RWPE2 (cell line): ENCODE measurements around the gene SH2D1A.
"Not testable (repeated sequence)": the region's sequence is repeated elsewhere in the genome, so short reads cannot be mapped to it uniquely, and the experiment has no call there.

Source experiments
- ATAC-seq: fragments of 200-7000 bp; cut with Tn5 transposase; 3 replicates; pipeline ENCODE4 v1.9.1; 2021; ENCODE audit warnings: low read depth
- DNase-seq: peaks from one replicate; pipeline ENCODE4 v3.0.0-alpha.2; 2020; ENCODE audit warnings: low spot score
- H3K27ac ChIP-seq: fragments of 450-650 bp; 2 replicates; pipeline ENCODE4 v1.5.1; 2017; ENCODE audit warnings: mild to moderate bottlenecking; ENCODE audit not compliant: poor library complexity, severe bottlenecking
- H3K27me3 ChIP-seq: fragments of 250-450 bp; sonication (Bioruptor Pico); 2 replicates; pipeline ENCODE4 v1.5.1; 2021; ENCODE audit warnings: mild to moderate bottlenecking, moderate library complexity; ENCODE audit not compliant: insufficient read depth, poor library complexity, severe bottlenecking
- H3K36me3 ChIP-seq: fragments of 250-450 bp; sonication (Bioruptor Pico); 2 replicates; pipeline ENCODE4 v1.5.1; 2020; ENCODE audit warnings: low read depth, mild to moderate bottlenecking, moderate library complexity
- H3K4me1 ChIP-seq: fragments of 250-450 bp; sonication (Bioruptor Pico); 2 replicates; pipeline ENCODE4 v1.5.1; 2021; ENCODE audit warnings: mild to moderate bottlenecking, moderate library complexity; ENCODE audit not compliant: insufficient read depth, poor library complexity, severe bottlenecking
- H3K4me3 ChIP-seq: fragments of 250-450 bp; sonication (Bioruptor Pico); 2 replicates; pipeline ENCODE4 v1.5.1; 2021; ENCODE audit warnings: mild to moderate bottlenecking, moderate library complexity; ENCODE audit not compliant: severe bottlenecking
- H3K9me3 ChIP-seq: fragments of 250-450 bp; sonication (Bioruptor Pico); 2 replicates; pipeline ENCODE4 v1.5.1; 2021; ENCODE audit warnings: mild to moderate bottlenecking, moderate library complexity; ENCODE audit not compliant: severe bottlenecking
- TF ChIP-seq, protein P1 (sequence below): fragments of 450-650 bp; IDR thresholded peaks from one replicate; pipeline ENCODE4 v1.5.1; 2017; ENCODE audit warnings: mild to moderate bottlenecking, moderate library complexity; ENCODE audit not compliant: poor library complexity, severe bottlenecking

The SH2D1A gene

DNA sequence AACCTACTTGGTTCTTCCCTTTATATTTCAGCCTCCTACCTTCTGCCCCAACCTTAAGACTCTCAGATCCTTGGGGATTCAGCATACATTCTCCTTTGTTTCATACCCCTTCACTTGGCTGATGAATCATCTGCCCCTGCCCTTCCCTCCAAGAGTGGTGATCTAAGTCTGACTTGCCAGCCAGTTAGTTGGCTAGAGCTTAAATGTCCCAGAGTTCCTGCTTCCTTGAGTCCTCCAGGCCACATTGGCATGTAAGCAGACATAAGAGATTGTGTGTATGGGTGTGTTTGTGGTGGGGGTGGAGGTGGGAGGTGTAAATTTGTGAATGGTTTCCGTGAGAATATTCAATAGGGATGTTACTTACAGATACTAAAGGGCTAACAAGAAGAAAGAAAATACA lies 17.6 kb upstream of the SH2D1A start:
- DNase-seq, result no peak
- TF ChIP-seq, protein P1, sequence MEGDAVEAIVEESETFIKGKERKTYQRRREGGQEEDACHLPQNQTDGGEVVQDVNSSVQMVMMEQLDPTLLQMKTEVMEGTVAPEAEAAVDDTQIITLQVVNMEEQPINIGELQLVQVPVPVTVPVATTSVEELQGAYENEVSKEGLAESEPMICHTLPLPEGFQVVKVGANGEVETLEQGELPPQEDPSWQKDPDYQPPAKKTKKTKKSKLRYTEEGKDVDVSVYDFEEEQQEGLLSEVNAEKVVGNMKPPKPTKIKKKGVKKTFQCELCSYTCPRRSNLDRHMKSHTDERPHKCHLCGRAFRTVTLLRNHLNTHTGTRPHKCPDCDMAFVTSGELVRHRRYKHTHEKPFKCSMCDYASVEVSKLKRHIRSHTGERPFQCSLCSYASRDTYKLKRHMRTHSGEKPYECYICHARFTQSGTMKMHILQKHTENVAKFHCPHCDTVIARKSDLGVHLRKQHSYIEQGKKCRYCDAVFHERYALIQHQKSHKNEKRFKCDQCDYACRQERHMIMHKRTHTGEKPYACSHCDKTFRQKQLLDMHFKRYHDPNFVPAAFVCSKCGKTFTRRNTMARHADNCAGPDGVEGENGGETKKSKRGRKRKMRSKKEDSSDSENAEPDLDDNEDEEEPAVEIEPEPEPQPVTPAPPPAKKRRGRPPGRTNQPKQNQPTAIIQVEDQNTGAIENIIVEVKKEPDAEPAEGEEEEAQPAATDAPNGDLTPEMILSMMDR, result no peak
- Histone ChIP-seq H3K27me3 (no peaks in the 10 kb centered on the region), H3K4me3 (no peak overlapping the region), H3K4me1 (no peaks in the 10 kb centered on the region), H3K9me3 (no peaks in the 10 kb centered on the region), H3K27ac (no peak overlapping the region), H3K36me3 (no peaks in the 10 kb centered on the region)
- ATAC-seq, result peak; percentile 45; the same call in 2 of the 3 replicates

DNA sequence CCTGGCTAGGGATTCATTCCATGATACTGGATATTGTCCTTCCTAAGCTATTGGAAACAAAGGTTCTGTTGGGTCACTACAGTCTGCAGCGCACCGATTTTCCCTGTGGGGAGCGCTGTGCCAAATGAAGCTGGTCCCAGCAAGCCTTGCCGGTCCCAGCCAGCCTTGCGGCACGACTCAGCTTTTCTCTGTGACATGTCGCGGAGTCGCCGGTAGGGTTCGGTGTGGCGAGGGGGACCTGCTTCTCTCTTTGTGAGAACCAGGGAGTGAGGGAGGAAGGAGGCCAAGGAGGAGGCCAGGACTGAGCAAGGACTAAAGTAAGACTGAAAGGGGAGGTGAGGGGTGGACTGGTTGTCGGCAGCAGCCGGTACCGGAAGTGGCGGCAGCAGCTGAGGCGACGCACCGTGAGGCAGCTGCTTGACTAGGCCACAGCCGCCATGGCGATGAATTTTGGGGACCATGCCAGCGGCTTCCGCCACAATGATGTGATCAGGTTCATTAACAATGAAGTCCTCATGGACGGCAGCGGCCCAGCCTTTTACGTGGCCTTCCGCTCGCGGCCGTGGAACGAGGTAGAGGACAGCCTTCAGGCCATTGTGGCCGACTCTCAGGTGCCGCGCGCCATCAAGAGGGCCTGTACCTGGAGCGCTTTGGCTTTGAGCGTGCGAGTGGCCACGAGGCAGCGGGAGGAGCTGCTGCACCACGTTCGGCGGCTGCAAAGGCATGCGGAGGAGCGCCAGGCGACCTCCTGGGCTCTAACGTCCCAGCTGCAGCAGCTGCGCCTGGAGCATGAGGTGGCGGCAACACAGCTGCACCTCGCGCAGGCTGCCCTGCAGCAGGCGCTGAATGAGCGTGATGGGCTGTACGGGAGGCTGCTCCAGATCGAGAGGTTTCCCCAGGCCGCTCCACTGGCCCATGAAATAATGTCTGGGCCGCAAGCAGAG lies 13.6 kb upstream of the SH2D1A start, which contains the start of gene TEX13D:
Gene TEX13D, plus strand, starts transcription at position 180 of the 944 bp plus-strand sequence. Its CDS starts 258 bp downstream, at position 438.
- no peak within 1 kb of the TSS for H3K27ac ChIP-seq
- H3K27me3 ChIP-seq, result no peaks in the 10 kb centered on the region
- H3K9me3 ChIP-seq, result no peaks in the 10 kb centered on the region
- H3K36me3 ChIP-seq, result no peaks in the 10 kb centered on the region
- no peaks in the 10 kb centered on the region for H3K4me1 ChIP-seq
- H3K4me3 ChIP-seq, result no peak within 1 kb of the TSS
- TF ChIP-seq, protein P1, result no peak
- ATAC-seq, result no peak
- no peak for DNase-seq

DNA sequence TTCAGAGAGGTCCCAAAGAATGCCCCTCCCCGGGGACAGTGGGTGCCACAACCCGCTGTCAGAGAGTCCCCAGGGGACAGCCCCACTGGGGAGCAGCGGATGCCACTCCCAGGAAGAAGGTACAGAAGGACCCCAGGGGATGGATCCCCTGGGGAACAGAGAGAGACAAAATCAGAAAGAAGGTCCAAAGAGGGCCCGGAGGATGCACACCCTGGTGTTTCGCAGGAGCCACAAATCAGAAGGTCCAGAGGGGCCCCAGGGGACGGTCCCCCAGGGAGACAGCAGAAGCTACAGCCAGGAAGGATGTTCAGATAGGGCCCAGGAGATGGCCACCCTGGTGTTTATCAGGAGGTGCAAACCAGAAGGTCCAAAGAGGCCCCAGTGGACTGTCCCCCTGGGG lies 12.5 kb upstream of the SH2D1A start:
- DNase-seq, result no peak
- Histone ChIP-seq H3K36me3 (no peaks in the 10 kb centered on the region), H3K27me3 (no peaks in the 10 kb centered on the region), H3K27ac (no peak overlapping the region), H3K9me3 (no peaks in the 10 kb centered on the region), H3K4me1 (no peaks in the 10 kb centered on the region), H3K4me3 (no peak overlapping the region)
- ATAC-seq, result no peak
- TF ChIP-seq, protein P1, result no peak

DNA sequence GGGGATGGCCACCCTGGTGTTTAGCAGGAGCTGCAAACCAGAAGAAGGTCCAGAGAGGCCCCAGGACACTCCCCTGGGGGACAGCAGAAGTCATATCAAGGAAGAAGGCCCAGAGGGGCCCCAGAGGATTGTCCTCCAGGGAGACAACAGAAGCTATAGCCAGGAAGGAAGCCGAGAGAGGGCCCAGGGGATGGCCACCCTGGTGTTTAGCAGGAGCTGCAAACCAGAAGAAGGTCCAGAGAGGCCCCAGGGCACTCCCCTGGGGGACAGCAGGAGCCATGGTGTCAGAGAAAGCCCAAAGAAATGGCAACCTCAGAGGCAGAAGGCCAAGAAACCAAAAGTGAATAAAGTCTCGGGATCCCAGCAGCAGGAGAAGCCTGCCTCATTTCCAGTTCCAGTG lies 11.8 kb upstream of the SH2D1A start:
- ATAC-seq, H3K27me3 ChIP-seq, H3K27ac ChIP-seq, DNase-seq, H3K4me1 ChIP-seq, H3K36me3 ChIP-seq, H3K9me3 ChIP-seq, H3K4me3 ChIP-seq: not testable (repeated sequence)

DNA sequence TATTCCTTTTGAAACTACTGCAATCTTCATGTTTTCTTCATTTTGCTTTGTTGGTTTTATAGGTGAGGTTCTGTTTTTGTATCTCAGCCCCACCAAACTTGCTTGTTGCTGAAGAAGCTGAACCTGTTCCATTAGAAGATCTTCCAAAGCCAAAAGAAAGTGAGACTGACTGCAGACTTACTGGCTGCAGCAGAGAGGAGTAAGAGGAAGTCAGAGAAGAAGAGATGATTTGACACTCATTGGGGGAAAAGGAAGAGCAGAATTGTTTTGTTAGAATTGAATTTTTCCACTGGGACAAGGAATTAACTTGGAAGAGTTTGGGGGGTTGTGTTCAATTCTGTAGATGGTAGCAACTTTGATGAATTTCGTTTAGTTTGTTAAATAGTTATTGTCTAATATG lies 10.8 kb upstream of the SH2D1A start:
- Histone ChIP-seq H3K27me3 (no peaks in the 10 kb centered on the region), H3K4me1 (no peaks in the 10 kb centered on the region), H3K9me3 (no peaks in the 10 kb centered on the region), H3K36me3 (no peaks in the 10 kb centered on the region), H3K27ac (no peak overlapping the region), H3K4me3 (no peak overlapping the region)
- no peak for ATAC-seq
- TF ChIP-seq, protein P1, result no peak
- no peak for DNase-seq
